Upper lobe of left lung (tissue), 6 donors: ENCODE measurements around the gene MYBPH. TPM values are rescaled to one million over a fixed set of nuclear protein-coding genes. Genes with fewer than 3 reads are reported as not detected.

Experiments
- ATAC-seq, 2 donors: fragments of 200-7000 bp; cut with Tn5 transposase; one replicate each; pipeline ENCODE4 v1.9.1; 2022; ENCODE audit warnings: mild to moderate bottlenecking in 2 of 2, moderate library complexity in 2 of 2; ENCODE audit not compliant: low FRiP score in 2 of 2
- DNase-seq, 2 donors: peaks; one replicate each; pipeline ENCODE4 v3.0.0-alpha.2; 2019 to 2020
- H3K27ac ChIP-seq, 4 donors: fragments of 200-600 bp; sonication (generic); one replicate each; pipeline ENCODE4 v1.5.1; 2016 to 2019
- H3K27me3 ChIP-seq, 4 donors: fragments of 200-600 bp; sonication (generic); one replicate each; pipeline ENCODE4 v1.5.1; 2017 to 2019
- H3K36me3 ChIP-seq, 4 donors: fragments of 200-600 bp; sonication (generic); one replicate each; pipeline ENCODE4 v1.5.1; 2016 to 2019
- H3K4me1 ChIP-seq, 4 donors: fragments of 200-600 bp; sonication (generic); one replicate each; pipeline ENCODE4 v1.5.1; 2018 to 2019
- H3K4me3 ChIP-seq, 4 donors: fragments of 200-600 bp; sonication (generic); one replicate each; pipeline ENCODE4 v1.5.1; 2017 to 2019; ENCODE audit warnings: mild to moderate bottlenecking in 2 of 4, moderate library complexity in 1 of 4
- H3K9me3 ChIP-seq, 4 donors: fragments of 200-600 bp; sonication (generic); one replicate each; pipeline ENCODE4 v1.5.1; 2018 to 2019
- CTCF ChIP-seq, 6 experiments: fragments of 450-650 bp in 4 of 6; fragments of 200-600 bp in 2 of 6; sonication (generic) in 2 of 6; IDR thresholded peaks; one replicate each; pipeline ENCODE4 v1.5.1; 2016 to 2019; ENCODE audit warnings: antibody characterized with exemption in 6 of 6
- EP300 ChIP-seq, 4 donors: sonication (generic); formaldehyde crosslinking; IDR thresholded peaks; one replicate each; pipeline ENCODE4 v1.5.1; 2017; ENCODE audit warnings: antibody characterized with exemption in 4 of 4, control low read depth in 2 of 4
- POLR2A ChIP-seq, 4 donors: fragments of 450-650 bp; IDR thresholded peaks; one replicate each; pipeline ENCODE4 v1.5.1; 2016 to 2017; ENCODE audit warnings: antibody characterized with exemption in 4 of 4, mild to moderate bottlenecking in 2 of 4
- POLR2AphosphoS5 ChIP-seq, 2 donors: sonication (generic); formaldehyde crosslinking; IDR thresholded peaks; one replicate each; pipeline ENCODE4 v1.5.1; 2017; ENCODE audit warnings: antibody characterized with exemption in 2 of 2
- WGBS, 2 donors: methylation state at CpG; one replicate each; pipeline ENCODE4 v1.1.5; 2017 to 2018; 5-methylcytosine and 5-hydroxymethylcytosine counted together
- total RNA-seq, 6 donors: library from RNA; depleted of rRNA in 4 of 6; stranded (reverse); fragments of >200 nt in 4 of 6; gene quantifications; one replicate each; pipeline versions ENCODE4 v1.1.0 to v1.2.1, GENCODE V29; 2016 to 2021
- donor health status: DM: no; HTN: no; CAD: no; lungs with moderate emphysema.
- donor health status: DM: no; HTN: yes; CAD: no; lungs with severe emphysema.

MYBPH gene
- total RNA-seq, 6 donors from 2014 or later, result 0.13 to 0.39 (median 0.15) TPM; not detected in 3

GRCh38 chr1:203120325-203121153 is 55.1 kb downstream of the MYBPH start:
- 79 to 84% methylated on average over 6 to 7 of the region's 7 CpGs for WGBS, 2 donors
- H3K9me3 ChIP-seq, result no peaks in the 10 kb centered on the region
- no peak for TF ChIP-seq EP300 (IDR thresholded peaks at IDR 0.05)
- no peak for TF ChIP-seq CTCF (IDR thresholded peaks at IDR 0.05)
- TF ChIP-seq POLR2AphosphoS5 (IDR thresholded peaks at IDR 0.05), result no peak
- TF ChIP-seq POLR2A (IDR thresholded peaks at IDR 0.05), result no peak
- peaks cover 0 to 3% (median 0%) of the 10 kb centered on the region in 4 donors for H3K4me1 ChIP-seq
- no peak overlapping the region for H3K27ac ChIP-seq
- ATAC-seq (no peak), DNase-seq (no peak)
- peaks cover 0 to 4% (median 0%) of the 10 kb centered on the region in 4 donors for H3K27me3 ChIP-seq
- H3K4me3 ChIP-seq, result no peak overlapping the region
- no peaks in the 10 kb centered on the region for H3K36me3 ChIP-seq

Other genes with a start within 250 kb of the MYBPH start
- gene KLHL12, start 248.6 kb downstream of the MYBPH start, total RNA-seq, result 10 to 100 TPM; 12.0 to 25.1 (median 19.9) TPM
- 100 to 1,000 TPM in 4 of 6 donors, 10 to 100 TPM in 2; 57.6 to 157 (median 125) TPM for gene ADIPOR1, start 217.5 kb downstream of the MYBPH start, total RNA-seq
- 10 to 100 TPM; 25.1 to 81.2 (median 68.2) TPM for gene CYB5R1, start 208.6 kb downstream of the MYBPH start, total RNA-seq
- 10 to 100 TPM; 45.4 to 71.9 (median 68.1) TPM for gene TMEM183A, start 168.5 kb downstream of the MYBPH start, total RNA-seq
- gene PPFIA4, start 149.3 kb downstream of the MYBPH start, total RNA-seq, result 1 to 10 TPM in 4 of 6 donors, under 1 TPM in 2; 0.63 to 9.7 (median 1.6) TPM
- not detected for gene MYOG, start 89.8 kb downstream of the MYBPH start, total RNA-seq
- gene ADORA1, start 48.1 kb downstream of the MYBPH start, total RNA-seq, result 1 to 10 TPM in 4 of 6 donors, under 1 TPM in 2; 0.20 to 5.4 (median 3.1) TPM
- gene CHI3L1, start 10.9 kb upstream of the MYBPH start, total RNA-seq, result 10 to 100 TPM; 12.3 to 68.4 (median 52.4) TPM
- gene CHIT1, start 53.8 kb upstream of the MYBPH start, total RNA-seq, result 10 to 100 TPM in 2 of 6 donors, 1 to 10 TPM in 4; 2.0 to 97.4 (median 3.7) TPM
- gene BTG2, start 129.7 kb upstream of the MYBPH start, total RNA-seq, result 100 to 1,000 TPM in 3 of 6 donors, 10 to 100 TPM in 3; 59.1 to 178 (median 104) TPM
- 10 to 100 TPM; 12.5 to 46.7 (median 25.4) TPM for gene FMOD, start 175.3 kb upstream of the MYBPH start, total RNA-seq